GM10266 (cell line): ENCODE measurements around the gene RPRD1A.

Experiments
- DNase-seq: peaks from one replicate; pipeline ENCODE4 v3.0.0; 2012; ENCODE audit errors: extremely low spot score
- CTCF ChIP-seq: IDR thresholded peaks from 2 replicates; pipeline ENCODE4 v1.5.1; 2012; ENCODE audit warnings: mild to moderate bottlenecking, low read depth; ENCODE audit not compliant: control insufficient read depth, insufficient read depth; ENCODE audit errors: missing control alignments

RPRD1A gene

GRCh38 chr18:36009214-36009613 lies 58.1 kb downstream of the RPRD1A start:
- no peak for DNase-seq
- TF ChIP-seq CTCF, result no peak

GRCh38 chr18:36006997-36007396 lies 60.4 kb downstream of the RPRD1A start:
- no peak for TF ChIP-seq CTCF
- no peak for DNase-seq

- TF ChIP-seq CTCF, result no peak
Measured at GRCh38 chr18:35999925-36000324, 67.4 kb downstream of the RPRD1A start.

GRCh38 chr18:35998967-35999366 lies 68.4 kb downstream of the RPRD1A start:
- DNase-seq, result no peak
- TF ChIP-seq CTCF, result no peak

More at GRCh38 chr18:35999925-36000324, 67.4 kb downstream of the RPRD1A start:
- no peak for DNase-seq

GRCh38 chr18:35993013-35993412 lies 74.3 kb downstream of the RPRD1A start:
- TF ChIP-seq CTCF, result no peak
- no peak for DNase-seq

- TF ChIP-seq CTCF, result no peak
Measured at GRCh38 chr18:35991696-35992095, 75.7 kb downstream of the RPRD1A start.

GRCh38 chr18:35983818-35984217 lies 83.5 kb downstream of the RPRD1A start:
- no peak for TF ChIP-seq CTCF

More at GRCh38 chr18:35991696-35992095, 75.7 kb downstream of the RPRD1A start:
- DNase-seq, result no peak

More at GRCh38 chr18:35983818-35984217, 83.5 kb downstream of the RPRD1A start:
- no peak for DNase-seq
